ENCODE results near the gene LHFPL4.

DNA sequence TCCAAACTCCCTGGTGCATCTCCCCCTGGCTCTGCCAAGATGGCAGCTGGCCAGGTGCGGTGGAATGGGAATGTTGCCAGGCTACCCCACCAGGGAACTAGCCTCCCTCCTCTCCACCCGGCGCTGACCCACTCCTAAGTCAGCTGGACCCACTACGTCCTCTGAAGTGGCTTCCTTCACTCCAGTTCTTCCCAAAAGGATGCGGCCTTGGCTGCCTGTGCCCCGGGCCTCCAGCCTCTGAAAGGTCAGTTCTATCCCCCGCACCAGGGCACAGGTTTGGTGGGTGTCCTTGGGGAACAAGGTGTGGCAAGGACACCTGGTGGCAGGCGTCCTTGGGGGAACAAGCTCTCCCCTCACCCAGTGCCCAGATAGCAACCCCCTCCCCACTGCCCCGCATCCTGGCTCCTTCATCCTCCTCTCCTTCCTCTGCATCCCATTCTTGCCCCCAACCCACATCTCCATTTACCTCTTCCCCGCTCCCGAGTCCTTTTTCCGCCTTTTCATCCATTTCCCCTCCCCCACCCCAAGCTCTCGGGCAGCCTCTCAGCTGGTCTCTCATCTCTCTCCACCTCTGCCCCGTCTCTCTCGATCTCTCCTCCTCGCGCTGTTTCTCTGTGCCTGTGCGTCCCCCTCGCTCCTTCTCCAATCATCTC is 54.0 kb downstream of the LHFPL4 start:
- TF ChIP-seq SP1 (IDR thresholded peaks at IDR 0.05) (no peak), FOXK2 (IDR thresholded peaks at IDR 0.05) (no peak), BHLHE40 (IDR thresholded peaks at IDR 0.05; ENCODE audit: borderline replicate concordance) (no peak), L3MBTL2 (conservative IDR thresholded peaks at IDR 0.05) (no peak), SUZ12 (IDR thresholded peaks at IDR 0.05) (no peak), ELF4 (IDR thresholded peaks at IDR 0.05) (no peak), ARNT (IDR thresholded peaks at IDR 0.05) (no peak), LEF1 (IDR thresholded peaks at IDR 0.05; ENCODE audit: borderline replicate concordance) (no peak), FOXM1 (IDR thresholded peaks at IDR 0.05; ENCODE audit: borderline replicate concordance) (no peak), HDGF (IDR thresholded peaks at IDR 0.05; ENCODE audit: borderline replicate concordance) (no peak), TARDBP (IDR thresholded peaks at IDR 0.05) (no peak)
